HG02623 (cell line): ENCODE measurements around the gene POLE4.

ENCODE experiments used
- ATAC-seq: cut with Tn5 transposase; IDR thresholded peaks from one replicate; pipeline ENCODE4 v1.9.1; 2021; ENCODE audit warnings: moderate library complexity; ENCODE audit not compliant: unreplicated experiment

The POLE4 gene, protein sequence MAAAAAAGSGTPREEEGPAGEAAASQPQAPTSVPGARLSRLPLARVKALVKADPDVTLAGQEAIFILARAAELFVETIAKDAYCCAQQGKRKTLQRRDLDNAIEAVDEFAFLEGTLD

DNA sequence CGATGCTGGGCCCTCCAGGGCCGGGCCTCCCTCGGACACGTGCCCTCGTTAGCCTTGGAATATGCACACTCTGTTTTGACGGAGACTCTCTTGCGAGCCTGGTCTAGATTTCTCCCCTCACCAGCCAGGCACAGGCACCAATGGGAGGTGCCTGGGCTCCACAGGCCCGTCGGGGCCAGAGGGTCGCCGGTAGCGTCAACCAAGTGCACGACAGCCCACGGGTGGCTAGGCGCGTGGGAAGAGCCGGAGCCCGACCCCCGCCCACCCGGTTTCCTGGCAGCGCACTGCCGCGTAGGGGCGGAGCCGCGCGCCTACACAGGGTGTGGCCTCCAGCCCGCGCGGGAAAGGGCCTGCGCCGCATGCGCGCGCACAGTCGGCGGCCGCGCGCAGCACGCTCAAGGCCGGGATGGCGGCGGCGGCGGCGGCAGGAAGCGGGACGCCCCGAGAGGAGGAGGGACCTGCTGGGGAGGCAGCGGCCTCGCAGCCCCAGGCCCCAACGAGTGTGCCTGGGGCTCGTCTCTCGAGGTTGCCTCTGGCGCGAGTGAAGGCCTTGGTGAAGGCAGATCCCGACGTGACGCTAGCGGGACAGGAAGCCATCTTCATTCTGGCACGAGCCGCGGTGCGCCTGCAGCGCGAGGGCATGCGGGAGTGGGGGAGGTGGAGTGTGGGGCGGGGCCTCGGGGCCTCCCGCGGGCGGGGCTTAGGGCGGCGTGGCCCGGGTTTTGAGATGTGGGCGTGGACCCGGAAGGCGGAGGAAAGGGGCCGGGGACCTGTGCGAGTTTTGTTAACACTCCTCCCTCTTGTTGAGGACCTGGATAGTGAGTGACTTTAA lies at the start of gene POLE4:
POLE4 (plus strand) TSS at position 370 of the 832 bp plus-strand sequence; CDS start at position 407, 37 bp downstream.
- ATAC-seq, result peak; percentile 91

DNA sequence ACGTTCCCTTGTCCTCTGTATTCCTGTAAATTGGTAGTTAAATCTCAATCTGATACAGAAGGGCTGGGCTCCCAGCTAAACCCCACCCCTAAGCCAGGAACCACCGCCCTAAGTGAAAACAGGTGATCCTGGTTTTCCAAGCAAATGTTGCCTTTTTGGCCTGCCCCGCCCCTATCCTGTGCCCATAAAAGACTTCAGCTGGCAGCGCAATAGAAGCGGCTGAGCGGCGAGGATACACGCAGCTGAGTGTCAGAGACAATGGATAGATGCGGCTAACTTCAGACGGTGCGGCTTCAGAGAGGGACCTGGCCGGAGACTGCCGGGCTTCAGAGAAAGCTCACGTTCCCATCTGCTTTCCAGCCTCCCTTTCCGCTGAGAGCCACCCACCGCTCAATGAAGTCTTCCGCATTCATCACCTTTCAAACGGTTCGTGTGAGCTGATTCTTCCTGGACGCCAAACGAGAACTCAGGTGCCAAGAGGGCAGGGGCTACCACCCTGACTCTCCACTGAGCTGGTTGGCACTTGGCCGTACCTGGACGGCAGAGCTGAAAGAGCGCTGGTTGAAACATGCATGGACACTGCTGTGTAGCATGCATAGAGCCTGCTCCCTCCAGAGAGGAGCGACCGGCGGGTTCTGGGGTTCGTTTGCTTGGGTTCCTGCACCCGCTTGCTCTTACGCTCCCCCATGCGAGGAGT lies 49.5 kb upstream of the POLE4 start:
- no peak for ATAC-seq

DNA sequence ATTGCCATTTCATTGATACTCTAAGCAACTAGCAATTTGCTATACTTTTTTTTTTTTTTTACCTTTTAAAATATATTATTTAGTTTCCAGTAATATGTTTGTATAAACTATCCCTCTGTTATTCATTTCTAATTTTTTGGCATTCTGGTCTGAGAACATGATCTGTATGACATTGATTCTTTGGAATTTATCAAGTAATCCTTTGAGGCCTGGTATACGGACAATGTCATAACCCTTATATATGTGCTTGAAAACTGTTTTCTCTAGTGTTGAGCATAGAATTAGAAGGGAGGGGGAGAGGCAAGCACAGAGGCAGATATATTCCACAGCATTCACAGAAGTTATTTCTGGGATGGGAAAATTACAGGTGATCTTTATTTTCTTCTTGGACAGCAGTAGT lies 48.2 kb upstream of the POLE4 start:
- ATAC-seq, result no peak

DNA sequence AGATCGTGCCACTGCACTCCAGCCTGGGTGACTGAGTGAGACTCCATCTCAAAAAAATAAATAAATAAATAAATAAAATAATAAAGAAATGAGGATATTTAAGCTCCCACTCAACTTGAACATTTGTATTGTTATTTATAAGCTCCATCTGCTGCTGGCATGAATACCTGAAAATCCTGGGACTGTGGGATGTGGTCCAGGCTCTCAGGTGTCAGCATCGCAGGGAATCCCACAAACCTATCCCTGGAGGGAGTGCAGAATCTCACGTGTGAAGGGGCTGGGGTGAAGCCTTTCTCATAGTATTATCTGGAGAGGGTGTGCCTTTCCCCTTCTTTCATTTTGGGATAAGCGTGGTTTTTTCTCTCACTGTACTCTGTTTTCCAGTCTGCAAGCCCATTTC lies 47.4 kb upstream of the POLE4 start:
- ATAC-seq, result no peak

DNA sequence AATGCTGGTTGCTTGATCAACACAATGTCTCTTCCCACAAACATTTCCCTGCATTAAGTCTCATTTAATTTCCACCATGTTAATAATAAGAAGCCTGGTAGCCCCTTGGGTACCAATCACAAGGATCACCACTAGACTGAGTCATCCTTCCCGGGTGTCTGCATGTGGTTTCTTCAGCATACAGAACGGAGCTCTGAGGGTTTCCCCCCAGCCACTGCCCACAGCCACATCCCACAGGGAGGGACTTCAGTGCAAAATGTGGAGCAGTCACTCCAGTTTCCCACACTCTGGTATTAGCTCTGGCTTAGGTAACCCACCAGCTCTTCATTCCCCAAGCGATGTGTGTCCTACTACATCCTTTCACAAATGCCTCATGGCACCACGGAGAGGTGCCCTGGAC lies 42.7 kb upstream of the POLE4 start:
- ATAC-seq, result no peak

DNA sequence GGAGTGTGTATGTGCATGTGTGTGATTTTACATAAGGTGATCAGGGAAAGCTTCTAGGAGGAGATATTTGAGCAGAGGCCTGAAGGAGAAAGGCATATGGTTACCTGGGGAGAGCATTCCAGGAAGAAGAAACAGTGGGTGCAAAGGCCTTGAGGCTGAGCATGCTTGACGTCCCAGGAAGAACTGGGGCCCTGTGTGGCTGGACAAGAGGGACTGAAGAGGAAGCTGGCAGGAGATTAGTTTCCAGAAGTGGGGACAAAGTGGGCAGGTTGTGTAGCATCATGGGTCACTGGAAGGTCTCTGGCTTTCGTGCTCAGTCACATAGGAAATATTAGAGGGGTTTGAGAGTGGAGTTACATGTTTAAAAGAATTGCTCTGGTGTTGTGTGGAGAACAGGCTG lies 42.0 kb upstream of the POLE4 start:
- ATAC-seq, result no peak

DNA sequence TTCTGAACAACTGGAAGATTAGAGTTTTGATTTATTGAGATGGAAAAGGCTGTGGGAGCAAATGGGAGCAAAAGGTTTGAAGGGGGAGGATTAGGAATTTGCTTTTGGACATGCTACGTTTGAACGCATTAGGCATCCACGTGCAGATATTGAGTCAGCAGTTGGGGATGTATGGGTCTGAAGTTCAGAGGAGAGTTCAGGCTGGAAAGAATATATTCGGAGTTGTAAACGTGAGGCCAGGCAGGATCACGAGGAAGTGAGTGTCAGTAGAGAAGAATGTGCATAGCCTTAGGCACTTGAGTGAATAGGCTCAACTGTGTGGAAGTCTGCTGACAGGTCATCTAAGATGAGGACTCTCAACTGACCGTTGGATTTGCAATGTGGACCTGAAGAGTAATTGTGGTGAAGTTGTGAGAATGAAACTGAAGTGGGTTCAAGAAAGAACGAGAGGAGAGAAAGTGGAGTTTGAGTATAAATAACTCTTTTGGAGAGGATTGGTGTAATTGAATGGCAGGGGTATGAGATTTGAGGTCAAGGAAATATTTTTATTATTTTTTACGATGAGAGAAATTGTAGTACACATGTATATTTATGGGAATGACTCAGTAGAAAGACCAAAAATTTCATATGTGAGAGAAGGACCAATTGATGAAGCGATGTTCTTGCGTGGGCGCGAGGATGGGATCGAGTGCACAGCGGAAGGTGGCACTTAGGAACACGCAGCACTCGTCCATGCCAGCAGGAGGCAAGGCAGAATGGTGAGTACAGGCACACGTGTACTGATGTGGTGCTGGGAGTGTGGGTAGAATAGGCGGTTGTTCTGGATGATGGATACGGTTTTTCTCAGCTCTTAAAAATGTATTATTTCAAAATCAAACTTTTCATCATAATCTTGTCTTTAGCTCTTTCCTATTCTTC lies 40.5 kb upstream of the POLE4 start:
- no peak for ATAC-seq

DNA sequence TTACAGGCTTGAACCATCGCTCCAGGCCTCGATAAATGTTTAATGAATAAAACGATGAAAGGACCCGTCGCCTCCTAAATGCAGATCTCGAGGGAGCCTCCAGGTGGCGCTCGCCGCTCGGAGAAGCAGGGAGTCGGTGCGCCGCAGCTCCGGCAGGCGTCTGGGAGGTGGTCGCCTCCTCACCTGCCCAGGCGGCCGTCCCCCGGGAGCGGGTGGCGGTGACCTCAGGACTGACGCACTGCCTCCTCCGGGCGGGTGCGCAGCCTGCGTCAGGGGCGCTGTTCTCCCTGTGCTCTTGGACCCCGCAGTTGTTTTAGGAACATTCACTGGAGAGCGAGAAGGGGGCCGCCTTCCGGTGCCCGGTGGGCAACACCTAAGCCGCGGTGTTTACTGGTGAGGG lies 38.6 kb upstream of the POLE4 start:
- ATAC-seq, result no peak

DNA sequence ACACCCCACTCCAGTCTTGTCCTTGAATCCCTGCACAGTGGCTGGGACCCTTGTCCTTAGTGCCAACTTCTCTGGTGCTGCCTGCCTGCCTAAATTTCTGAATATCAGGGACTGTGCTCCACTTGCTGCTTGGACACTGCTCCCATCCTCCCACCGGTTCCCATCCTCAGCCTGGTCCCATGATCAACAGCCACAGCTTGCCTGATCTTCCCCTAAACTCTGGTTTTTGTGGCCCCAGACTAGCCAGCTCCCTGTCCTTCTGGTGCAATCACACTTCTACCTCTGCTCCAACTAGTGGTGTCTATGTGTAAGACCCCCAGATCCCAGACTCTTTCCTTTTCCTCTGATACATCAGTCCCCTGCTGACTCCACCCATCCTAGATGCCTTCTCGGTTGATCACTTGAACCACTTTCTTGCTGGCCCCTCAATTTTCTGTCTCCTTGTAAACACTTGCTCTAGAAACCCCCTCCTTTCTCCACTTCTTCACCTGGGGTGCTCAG lies 37.2 kb upstream of the POLE4 start:
- no peak for ATAC-seq

DNA sequence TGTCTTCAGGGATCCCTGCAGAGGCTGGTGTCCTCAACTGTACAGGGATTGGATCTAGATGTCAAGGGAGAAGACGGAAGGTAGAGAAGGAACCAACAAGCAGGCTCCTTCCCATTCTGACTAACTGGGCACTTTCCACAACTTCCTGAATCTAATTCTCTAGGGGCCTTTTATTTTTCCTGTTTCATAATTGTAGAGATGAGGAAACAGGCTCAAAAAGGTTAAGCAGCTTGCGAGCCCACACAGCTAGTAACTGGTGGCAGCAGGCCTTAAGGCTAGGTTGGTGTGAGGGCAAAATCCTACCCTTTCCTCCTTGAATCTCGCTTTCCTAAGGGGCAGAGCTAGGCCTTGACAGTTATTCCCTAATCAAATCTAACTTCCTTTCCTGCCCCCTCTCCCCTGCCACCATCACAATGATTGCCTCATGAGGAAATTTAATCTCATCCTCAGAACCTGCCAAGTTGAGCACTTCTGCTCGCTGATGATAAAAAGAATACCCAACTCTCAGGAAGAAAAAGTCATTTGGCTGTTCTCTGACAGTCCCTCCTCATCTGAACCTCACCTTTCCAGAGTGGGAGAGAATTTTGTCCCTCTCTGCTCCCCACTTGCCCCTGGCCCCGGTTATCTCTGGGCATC lies 35.7 kb upstream of the POLE4 start:
- ATAC-seq, result no peak

DNA sequence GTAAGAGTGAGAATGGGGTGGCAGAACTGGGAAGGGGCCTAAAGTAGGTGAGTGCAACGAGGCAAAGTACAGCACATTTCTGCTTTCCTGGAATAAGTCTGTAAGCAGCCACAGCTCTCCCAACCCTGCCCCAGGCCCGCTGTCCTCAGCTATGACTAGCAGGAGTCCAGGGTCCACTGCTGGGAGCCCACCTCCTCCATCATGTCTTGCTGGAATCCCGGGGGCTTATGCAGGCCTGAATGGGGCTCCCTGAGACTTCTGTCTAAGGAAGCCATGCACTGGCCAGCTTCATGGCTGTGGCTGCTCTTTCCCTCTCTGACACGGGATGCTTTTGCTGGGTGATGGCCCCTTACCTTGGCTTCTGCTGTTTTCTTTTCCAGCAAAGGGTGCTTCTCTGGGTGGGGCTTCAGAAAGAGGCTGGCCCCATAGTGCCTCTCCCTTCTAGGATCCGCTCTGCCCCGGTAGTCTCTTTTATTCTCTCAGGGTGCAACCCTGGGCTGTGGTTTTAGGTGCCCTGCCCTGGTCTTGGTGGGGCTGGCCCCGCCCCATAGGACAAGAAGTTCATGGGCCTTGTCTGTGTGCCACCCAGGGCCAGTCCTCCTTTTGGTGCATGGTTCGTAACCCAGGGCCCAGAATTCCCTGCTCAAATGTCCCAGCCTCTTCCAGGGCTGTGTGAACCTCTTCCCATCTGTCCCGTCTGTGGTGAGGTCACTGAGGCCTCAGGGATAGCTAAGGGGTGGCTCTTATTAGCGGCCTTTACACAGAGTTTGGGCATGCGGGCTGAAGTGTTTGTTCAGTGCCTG lies 33.8 kb upstream of the POLE4 start:
- no peak for ATAC-seq

DNA sequence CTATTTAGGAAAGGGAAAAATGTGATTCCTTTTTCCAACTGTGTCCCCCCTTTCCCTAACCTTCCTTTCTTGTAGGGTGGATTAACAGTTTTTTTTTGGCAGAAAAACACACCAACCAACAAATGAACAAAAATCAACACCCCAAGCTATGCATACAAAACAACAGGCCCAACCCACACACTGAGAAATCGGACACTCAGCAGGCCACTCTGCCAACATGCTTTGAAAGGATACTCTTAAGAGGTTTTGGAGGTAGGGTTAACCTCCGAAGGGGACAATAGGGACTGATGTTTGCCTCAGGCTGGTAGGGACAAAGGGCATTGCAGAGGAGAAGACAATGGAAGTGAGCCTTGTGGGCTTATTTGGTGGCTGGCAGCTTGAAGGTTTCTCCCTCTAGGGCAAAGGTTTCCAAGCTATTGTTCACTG lies 33.1 kb upstream of the POLE4 start:
- ATAC-seq, result no peak

DNA sequence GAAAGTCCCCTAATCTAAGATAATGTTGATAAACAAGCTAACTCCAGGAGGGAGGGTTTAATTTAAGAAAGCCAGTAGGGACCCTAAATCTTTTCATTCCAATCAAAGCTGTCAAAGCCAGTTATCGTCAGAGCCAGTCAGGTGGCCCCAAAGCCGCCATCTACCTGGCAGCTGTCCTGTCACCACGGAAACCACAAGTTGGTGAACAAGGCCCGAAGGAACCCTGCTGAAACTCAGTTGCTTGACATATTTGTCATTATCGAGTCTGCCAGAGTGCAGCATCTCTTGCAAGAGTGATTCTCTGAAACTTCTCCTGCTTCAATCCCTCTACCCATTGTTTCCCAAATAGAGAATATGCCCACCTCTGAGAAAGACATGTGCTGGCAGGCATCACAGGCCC lies 30.8 kb upstream of the POLE4 start:
- ATAC-seq, result no peak

DNA sequence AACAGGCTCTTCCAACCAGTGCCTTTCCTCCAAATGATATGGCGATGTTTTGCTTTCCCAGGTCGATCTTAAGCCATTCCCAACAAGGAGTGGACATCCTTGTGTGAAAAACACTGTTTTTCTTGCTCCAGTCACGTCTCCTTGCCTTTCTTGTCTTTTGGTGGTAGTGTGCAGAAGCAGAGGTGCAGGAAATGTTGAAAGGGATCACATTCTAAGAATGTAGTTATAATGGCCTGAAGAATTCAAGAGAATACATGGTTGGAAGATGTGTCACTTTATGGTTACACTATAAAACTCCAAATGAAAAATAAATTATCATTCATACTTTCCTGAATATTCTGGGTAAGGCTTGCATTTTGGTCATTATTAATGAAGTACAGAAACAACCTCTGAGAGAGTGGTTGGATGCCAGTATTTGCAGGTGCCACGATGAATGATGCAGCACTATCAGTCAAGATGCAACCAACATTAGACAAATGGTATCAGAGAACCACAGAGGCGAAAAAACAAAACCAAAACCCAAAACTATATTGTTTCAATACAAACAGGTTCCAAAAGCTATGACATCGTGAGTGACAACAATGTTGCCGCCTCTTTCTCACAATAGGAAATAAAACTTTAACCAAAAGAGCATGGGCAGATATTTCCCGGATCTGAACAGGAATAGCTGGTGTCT lies 27.5 kb upstream of the POLE4 start:
- no peak for ATAC-seq

DNA sequence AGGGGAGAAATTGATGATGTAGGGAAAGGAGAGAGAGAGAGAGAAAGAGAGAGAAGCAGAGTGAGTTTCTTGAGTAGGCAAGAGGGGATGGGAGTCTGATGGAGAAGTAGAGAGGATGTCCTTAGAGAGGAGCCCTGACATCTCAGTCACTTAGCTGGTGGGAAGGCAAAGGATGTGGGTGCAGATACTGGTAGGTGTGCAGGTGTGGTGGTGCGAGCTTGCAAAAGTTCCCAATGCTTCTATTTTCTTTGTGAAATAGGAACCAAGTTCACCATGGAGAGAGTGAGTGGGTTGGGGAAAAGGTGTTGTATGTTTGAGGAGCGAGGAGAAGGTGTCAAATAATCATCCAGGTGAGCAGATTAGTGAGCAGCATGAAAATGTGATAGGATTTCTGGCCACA lies 26.5 kb upstream of the POLE4 start:
- ATAC-seq, result no peak

DNA sequence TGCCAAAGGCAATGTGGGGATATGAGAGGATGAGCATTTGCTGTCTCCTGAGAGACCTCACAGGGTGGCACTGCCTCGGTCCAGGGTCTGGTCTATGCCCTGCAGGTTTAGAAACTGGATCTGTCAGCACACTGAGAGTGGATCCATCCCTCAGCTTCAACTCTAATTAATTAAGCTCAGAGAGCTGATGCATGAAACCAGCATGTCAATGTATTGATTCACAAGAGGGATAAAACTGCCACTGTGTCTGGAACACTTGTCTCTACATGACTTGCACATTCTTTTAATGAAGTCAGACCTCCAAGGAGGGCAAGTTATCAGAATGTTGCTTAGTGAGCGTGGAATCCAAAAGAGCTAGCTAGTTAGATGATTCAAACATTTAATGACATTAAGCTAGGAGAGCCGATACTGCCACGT lies 22.5 kb upstream of the POLE4 start:
- no peak for ATAC-seq

DNA sequence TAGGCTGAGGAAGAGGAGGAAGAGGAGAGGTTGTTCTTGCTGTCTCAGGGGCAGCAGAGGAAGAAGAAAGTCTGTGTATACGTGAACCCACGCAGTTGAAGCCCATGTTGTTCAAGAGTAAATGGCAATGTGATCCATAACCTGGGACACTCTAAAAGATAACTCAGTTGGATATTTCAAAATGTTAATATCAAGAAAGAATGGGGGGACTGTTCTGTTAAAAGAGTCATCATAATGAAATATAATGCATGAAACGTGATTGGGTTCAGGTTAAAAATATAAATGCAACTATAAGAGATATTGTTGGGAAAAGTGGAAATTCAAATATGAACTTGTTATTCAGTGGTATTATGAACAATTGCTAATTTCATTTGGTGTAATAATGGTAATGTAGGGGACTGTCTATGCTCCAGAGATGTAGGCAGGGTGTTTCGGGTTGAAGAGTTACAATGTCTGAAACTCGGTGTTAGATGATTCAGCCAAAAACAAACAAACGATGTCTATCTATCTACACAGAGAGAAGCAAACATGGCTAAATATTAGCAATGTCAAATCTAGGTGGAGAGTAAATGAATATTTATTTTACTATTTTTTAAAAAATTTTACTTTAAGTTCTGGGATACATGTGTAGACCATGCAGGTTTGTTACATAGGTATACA lies 21.1 kb upstream of the POLE4 start:
- no peak for ATAC-seq

DNA sequence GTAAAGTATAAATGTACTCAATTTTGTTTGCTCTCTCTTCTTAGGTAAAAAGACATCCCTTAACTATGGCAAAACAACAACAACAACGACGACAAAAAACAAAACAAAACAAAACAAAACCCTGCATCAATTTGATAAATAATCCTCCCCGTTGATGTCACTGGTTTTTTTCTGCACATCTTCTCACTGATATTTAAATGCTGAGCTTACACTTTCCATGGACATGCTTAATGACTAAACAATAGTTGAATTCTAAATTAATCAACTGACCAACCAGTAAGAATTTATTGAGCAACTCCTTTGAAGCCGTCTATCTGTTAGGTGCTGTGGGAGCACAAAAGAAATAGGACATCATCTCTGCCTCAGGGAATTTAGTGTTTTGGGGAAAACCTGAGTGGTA lies 20.2 kb upstream of the POLE4 start:
- ATAC-seq, result no peak
